ENCODE data around the gene LMNB1.
"Not testable (repeated sequence)": the region's sequence is repeated elsewhere in the genome, so short reads cannot be mapped to it uniquely, and the experiment has no call there.

Gene LMNB1

GRCh38 chr5:126757713-126758357 is 19.1 kb upstream of the LMNB1 start:
- TF ChIP-seq CTCF (IDR thresholded peaks at IDR 0.05; ENCODE audit: low read length, missing control alignments), result no peak
- DNase-seq (ENCODE audit: low read depth), result no peak
- no peak overlapping the region for H3K4me3 ChIP-seq (replicated peaks; ENCODE audit: low read depth, low read length)

- no peak for TF ChIP-seq CTCF (IDR thresholded peaks at IDR 0.05; ENCODE audit: low read length, missing control alignments)
- H3K4me3 ChIP-seq (replicated peaks; ENCODE audit: low read depth, low read length), result no peak overlapping the region
- DNase-seq (ENCODE audit: low read depth), result no peak
Observed at GRCh38 chr5:126763371-126763770, 13.6 kb upstream of the LMNB1 start.

- no peak overlapping the region for H3K4me3 ChIP-seq (replicated peaks; ENCODE audit: low read depth, low read length)
- DNase-seq (ENCODE audit: low read depth), result no peak
- no peak for TF ChIP-seq CTCF (IDR thresholded peaks at IDR 0.05; ENCODE audit: low read length, missing control alignments)
Observed at GRCh38 chr5:126769703-126770102, 7.2 kb upstream of the LMNB1 start.

GRCh38 chr5:126773536-126773935 is 3.4 kb upstream of the LMNB1 start:
- DNase-seq (ENCODE audit: low read depth); H3K4me3 ChIP-seq (replicated peaks; ENCODE audit: low read depth, low read length): not testable (repeated sequence)

GRCh38 chr5:126774595-126774994 is 2.3 kb upstream of the LMNB1 start:
- not testable (repeated sequence) for H3K4me3 ChIP-seq (replicated peaks; ENCODE audit: low read depth, low read length); DNase-seq (ENCODE audit: low read depth)

- DNase-seq (ENCODE audit: low read depth), result peak; percentile 64
- TF ChIP-seq CTCF (IDR thresholded peaks at IDR 0.05; ENCODE audit: low read length, missing control alignments), result no peak
- H3K4me3 ChIP-seq (replicated peaks; ENCODE audit: low read depth, low read length), result peak overlapping the region; percentile 90
Observed at GRCh38 chr5:126777257-126777974, 480 bp downstream of the LMNB1 start.

- TF ChIP-seq CTCF (IDR thresholded peaks at IDR 0.05; ENCODE audit: low read length, missing control alignments), result no peak
- peak; percentile 97 for DNase-seq (ENCODE audit: low read depth)
- H3K4me3 ChIP-seq (replicated peaks; ENCODE audit: low read depth, low read length), result peak overlapping the region; percentile 90
Observed at GRCh38 chr5:126777975-126778674, 1.2 kb downstream of the LMNB1 start.

Measured in fibroblast of pulmonary artery (primary cell).